A549 (cell line): ENCODE measurements around the gene BDH1. TPM values are rescaled to one million over a fixed set of nuclear protein-coding genes. Genes with fewer than 3 reads are reported as not detected.

Experiments used
- ATAC-seq, 2 experiments: fragments of 200-7000 bp in 1 of 2; fragments of >200 bp in 1 of 2; cut with Nextera tagmentation in 1 of 2; cut with Tn5 transposase in 1 of 2; 3 replicates each; pipeline versions ENCODE4 v1.8.0 to v1.9.1; 2018 to 2020; ENCODE audit warnings: mild to moderate bottlenecking in 1 of 2, moderate library complexity in 1 of 2
- CTCF ChIA-PET: fragments of 300-600 bp; sonication (Branson Sonifier 250); formaldehyde crosslinking; extraction: SDS; loops from one replicate; lab custom pipeline; 2021; ENCODE audit warnings: antibody characterized with exemption, inconsistent platforms; lab: Yijun Ruan, JAX
- POLR2A ChIA-PET: fragments of 350-600 bp; formaldehyde crosslinking; extraction: SDS; loops from one replicate; lab custom pipeline; 2021; ENCODE audit warnings: antibody characterized with exemption, inconsistent platforms; lab: Yijun Ruan, JAX
- DNase-seq, 2 experiments: peaks; one replicate each; pipeline versions ENCODE4 v3.0.0 to v3.0.0-alpha.2; 2011 to 2016; ENCODE audit warnings: low read depth in 1 of 2, low spot score in 1 of 2
- FAIRE-seq: peaks from 2 replicates; lab custom pipeline; 2011; peaks lifted over from hg19 to GRCh38; lab: Jason Lieb, UNC
- H3K27ac ChIP-seq, 2 experiments: fragments of >200 bp; sonication (Bioruptor Twin); formaldehyde crosslinking; 3 replicates each; pipeline ENCODE4 v1.5.1; 2016 to 2017
- H3K4me1 ChIP-seq: fragments of >200 bp; sonication (Bioruptor Twin); formaldehyde crosslinking; 3 replicates; pipeline ENCODE4 v1.6.1; 2016
- H3K4me2 ChIP-seq: fragments of >200 bp; sonication (Bioruptor Twin); formaldehyde crosslinking; 3 replicates; pipeline ENCODE4 v1.6.1; 2016
- H3K4me3 ChIP-seq: fragments of >200 bp; sonication (Bioruptor Twin); formaldehyde crosslinking; 3 replicates; pipeline ENCODE4 v1.5.1; 2016
- H3K9me3 ChIP-seq: fragments of >200 bp; sonication (Bioruptor Twin); formaldehyde crosslinking; 3 replicates; pipeline ENCODE4 v1.6.1; 2016
- BCL3 ChIP-seq: fragments of >200 bp; sonication (Bioruptor Twin); formaldehyde crosslinking; IDR thresholded peaks from 3 replicates; pipeline ENCODE4 v1.6.1; 2016
- BHLHE40 ChIP-seq: IDR thresholded peaks from 2 replicates; pipeline ENCODE4 v1.6.1; 2012; ENCODE audit warnings: low read depth, low read length, inconsistent platforms
- CHD2 ChIP-seq: fragments of 150-350 bp; IDR thresholded peaks from 2 replicates; pipeline ENCODE4 v1.6.1; 2014; ENCODE audit warnings: low read length; ENCODE audit not compliant: partially characterized antibody
- EHF ChIP-seq: fragments of 250-450 bp; sonication (Bioruptor Pico); IDR thresholded peaks from 2 replicates; pipeline ENCODE4 v1.5.0; 2020; ENCODE audit warnings: mild to moderate bottlenecking
- FOSL2 ChIP-seq, 2 experiments: fragments of 450-650 bp in 1 of 2; fragments of >200 bp in 1 of 2; sonication (Bioruptor Twin) in 1 of 2; formaldehyde crosslinking; IDR thresholded peaks; 2 replicates each; pipeline versions ENCODE4 v1.5.0 to v1.6.1; 2016 to 2020; ENCODE audit warnings: mild to moderate bottlenecking in 1 of 2, moderate library complexity in 1 of 2
- GATA3 ChIP-seq: IDR thresholded peaks from 2 replicates; pipeline ENCODE4 v1.6.1; 2012; ENCODE audit warnings: borderline replicate concordance
- HES2 ChIP-seq: fragments of >200 bp; sonication (Bioruptor Twin); formaldehyde crosslinking; IDR thresholded peaks from 2 replicates; pipeline ENCODE4 v1.6.1; 2016
- HOXA7 ChIP-seq: fragments of 250-450 bp; sonication (Bioruptor Pico); IDR thresholded peaks from 2 replicates; pipeline ENCODE4 v1.5.0; 2020; ENCODE audit warnings: mild to moderate bottlenecking, moderate library complexity
- HOXB13 ChIP-seq: fragments of 250-450 bp; sonication (Bioruptor Pico); IDR thresholded peaks from 2 replicates; pipeline ENCODE4 v1.5.0; 2020; ENCODE audit warnings: low read depth, mild to moderate bottlenecking, moderate library complexity
- HOXB5 ChIP-seq: fragments of 250-450 bp; sonication (Bioruptor Pico); IDR thresholded peaks from 2 replicates; pipeline ENCODE4 v1.5.0; 2020; ENCODE audit warnings: mild to moderate bottlenecking, moderate library complexity
- KDM1A ChIP-seq: fragments of 200-600 bp; sonication (generic); IDR thresholded peaks from 2 replicates; pipeline ENCODE4 v1.6.1; 2016; ENCODE audit warnings: low read depth, mild to moderate bottlenecking
- NFE2L2 ChIP-seq: fragments of 150-350 bp; conservative IDR thresholded peaks from 2 replicates; pipeline ENCODE4 v1.6.1; 2014; ENCODE audit warnings: low read length
- NPAS2 ChIP-seq: fragments of 250-450 bp; sonication (Bioruptor Pico); IDR thresholded peaks from 2 replicates; pipeline ENCODE4 v1.8.0; 2022; ENCODE audit warnings: mild to moderate bottlenecking, moderate library complexity, borderline replicate concordance
- NR3C1 ChIP-seq: fragments of >200 bp; sonication (Bioruptor Twin); formaldehyde crosslinking; IDR thresholded peaks from 3 replicates; pipeline ENCODE4 v1.6.1; 2017
- PHF8 ChIP-seq: fragments of 200-600 bp; sonication (generic); IDR thresholded peaks from 2 replicates; pipeline ENCODE4 v1.6.1; 2016; ENCODE audit warnings: low read depth, mild to moderate bottlenecking, antibody characterized with exemption, moderate library complexity, borderline replicate concordance
- POLR2A ChIP-seq: IDR thresholded peaks from 2 replicates; pipeline ENCODE4 v1.6.1; 2012; ENCODE audit warnings: mild to moderate bottlenecking, low read length
- TFCP2L1 ChIP-seq: fragments of 250-450 bp; sonication (Bioruptor Pico); IDR thresholded peaks from 2 replicates; pipeline ENCODE4 v1.5.0; 2021; ENCODE audit warnings: mild to moderate bottlenecking
- TP53 ChIP-seq: fragments of 250-450 bp; sonication (Bioruptor Pico); IDR thresholded peaks from 2 replicates; pipeline ENCODE4 v1.5.0; 2021; ENCODE audit warnings: mild to moderate bottlenecking, moderate library complexity
- ZFP36 ChIP-seq: fragments of 450-650 bp; IDR thresholded peaks from 2 replicates; pipeline ENCODE4 v1.6.1; 2014; ENCODE audit warnings: borderline replicate concordance; ENCODE audit not compliant: partially characterized antibody
- WGBS: methylation state at CpG from one replicate; pipeline ENCODE4 v1.1.6; 2017; ENCODE audit errors: missing lambda C conversion rate; 5-methylcytosine and 5-hydroxymethylcytosine counted together
- polyA plus RNA-seq, 4 experiments: library from polyadenylated mRNA; depleted of rRNA in 3 of 4; stranded (reverse); fragments of >200 nt; fragmentation: RNase III in 1 of 4; extraction: RNeasy Plus Mini Kit Qiagen cat#74134 plus additional on column Dnase treatment in 1 of 4; gene quantifications; 2 replicates in 3 of 4; 3 replicates in 1 of 4; pipeline ENCODE4 v1.2.3, GENCODE V29; 2011 to 2017
- TF ChIP-seq, protein P1 (sequence below): fragments of 450-650 bp; IDR thresholded peaks from 2 replicates; pipeline ENCODE4 v1.6.1; 2014; ENCODE audit warnings: antibody characterized with exemption

The BDH1 gene
- polyA plus RNA-seq, 2 of the 4 experiments (the other 2 are of a cell fraction): 3.1 to 4.6 TPM

- DNase-seq (no peak), ATAC-seq (no peak), FAIRE-seq (no peak)
- peak overlapping the region; percentile 81 to 84 for H3K27ac ChIP-seq
- CTCF ChIA-PET: no interaction called here
- POLR2A ChIA-PET: no interaction called here
- TF ChIP-seq EHF (CRISPR knock-in tag) (no peak), HES2 (no peak), FOSL2 (IDR thresholded peaks at IDR 0.05) (no peak), FOSL2 (CRISPR knock-in tag; IDR thresholded peaks at IDR 0.05) (no peak), NPAS2 (CRISPR knock-in tag) (no peak), CHD2 (no peak), HOXB13 (CRISPR knock-in tag) (no peak), HOXA7 (CRISPR knock-in tag) (no peak), BCL3 (no peak), KDM1A (no peak), HOXB5 (CRISPR knock-in tag) (no peak)
- H3K9me3 ChIP-seq: no peaks in the 10 kb centered on the region
- H3K4me1 ChIP-seq: peaks cover 71% of the 10 kb centered on the region
- no peak overlapping the region for H3K4me3 ChIP-seq
- 70% methylated on average over 13 of the region's 13 CpGs for WGBS
- H3K4me2 ChIP-seq: peak overlapping the region; percentile 69; the same call in 2 of the 3 replicates
These were observed 90.4 kb downstream of the BDH1 start for GRCh38 chr3:197465197-197465995.

DNA sequence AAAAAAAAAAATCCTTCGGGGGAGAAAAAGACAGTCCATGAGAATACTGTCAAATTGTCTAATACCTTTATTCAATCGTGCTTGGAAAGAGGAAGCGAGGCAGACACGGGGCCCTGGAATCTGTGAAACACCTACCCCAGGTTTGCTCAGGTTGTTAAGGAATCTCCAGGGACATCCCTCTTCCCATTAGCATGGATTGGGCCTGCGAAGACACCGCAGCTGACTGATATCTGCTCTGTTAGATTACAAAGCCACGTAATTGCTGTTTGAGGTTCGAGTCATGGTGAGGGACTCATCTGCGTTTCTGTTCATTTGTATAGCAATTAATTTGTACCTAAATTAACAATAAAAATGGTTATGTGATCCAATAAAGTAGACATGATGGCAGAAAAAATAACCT, 91.0 kb downstream of the BDH1 start:
- DNase-seq (no peak), FAIRE-seq (no peak), ATAC-seq (no peak)
- Histone ChIP-seq H3K4me1 (peaks cover 67% of the 10 kb centered on the region), H3K9me3 (no peaks in the 10 kb centered on the region), H3K4me2 (0 out of 3 replicates have a peak overlapping the region, but pooled peaks have one; percentile 69), H3K27ac (peak overlapping the region; percentile 81 to 84; a peak in 5 of 6 replicates), H3K4me3 (no peak overlapping the region)
- 93% methylated on average over 9 of the region's 9 CpGs for WGBS
- ChIA-PET CTCF (no interaction called here), POLR2A (interaction anchor here (1.8 kb wide), 1 partner anchor 167 kb away, joined by 6 read pairs; the partner anchor contains the start of gene DLG1)
- TF ChIP-seq ZFP36: no peak
- no peak for TF ChIP-seq TP53
- no peak for TF ChIP-seq PHF8
- TF ChIP-seq BHLHE40: no peak
- no peak for TF ChIP-seq NFE2L2

DNA sequence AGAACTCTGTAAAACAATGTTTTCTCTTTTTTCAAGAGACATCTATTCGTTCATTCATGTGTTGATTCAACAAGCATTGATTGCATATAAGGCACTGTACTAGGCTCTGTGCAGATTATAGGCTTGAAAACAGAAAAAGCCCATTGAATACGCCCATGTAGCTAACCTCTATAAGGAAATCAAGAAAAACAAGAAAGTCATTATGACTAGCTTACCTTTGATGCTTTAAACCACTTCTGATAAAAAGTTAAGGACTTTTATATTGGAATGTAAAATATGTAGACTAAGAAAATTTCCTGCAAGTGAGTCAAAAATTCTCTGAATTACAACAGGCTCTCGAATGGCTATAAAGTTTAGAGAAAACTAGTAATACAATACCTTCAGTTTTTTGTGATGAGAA, 92.5 kb downstream of the BDH1 start:
- no peak for TF ChIP-seq NR3C1
- TF ChIP-seq FOSL2 (IDR thresholded peaks at IDR 0.05): no peak
- TF ChIP-seq FOSL2 (CRISPR knock-in tag; IDR thresholded peaks at IDR 0.05): no peak
- no peak for TF ChIP-seq HOXB5 (CRISPR knock-in tag)
- no peak for TF ChIP-seq POLR2A
- TF ChIP-seq PHF8: no peak
- TF ChIP-seq, protein P1, sequence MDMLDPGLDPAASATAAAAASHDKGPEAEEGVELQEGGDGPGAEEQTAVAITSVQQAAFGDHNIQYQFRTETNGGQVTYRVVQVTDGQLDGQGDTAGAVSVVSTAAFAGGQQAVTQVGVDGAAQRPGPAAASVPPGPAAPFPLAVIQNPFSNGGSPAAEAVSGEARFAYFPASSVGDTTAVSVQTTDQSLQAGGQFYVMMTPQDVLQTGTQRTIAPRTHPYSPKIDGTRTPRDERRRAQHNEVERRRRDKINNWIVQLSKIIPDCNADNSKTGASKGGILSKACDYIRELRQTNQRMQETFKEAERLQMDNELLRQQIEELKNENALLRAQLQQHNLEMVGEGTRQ: no peak
- TF ChIP-seq TFCP2L1 (CRISPR knock-in tag): no peak
- TF ChIP-seq GATA3: no peak
- POLR2A ChIA-PET: interaction anchor here (1.8 kb wide), 1 partner anchor 165 kb away, joined by 6 read pairs; the partner anchor contains the start of gene DLG1
- WGBS: 35% methylated on average over 3 of the region's 3 CpGs
- Histone ChIP-seq H3K4me1 (peaks cover 58% of the 10 kb centered on the region), H3K4me3 (no peak overlapping the region), H3K4me2 (peak overlapping the region; percentile 29; the same call in 1 of the 3 replicates), H3K27ac (peak overlapping the region; percentile 52 to 75; a peak in 3 of 6 replicates), H3K9me3 (no peaks in the 10 kb centered on the region)
- FAIRE-seq (no peak), DNase-seq (no peak), ATAC-seq (no peak)
- CTCF ChIA-PET: interaction anchor here (1.1 to 1.2 kb wide), 2 partner anchors 206 to 207 kb away, joined by 3 read pairs; no protein-coding TSS in a partner anchor
